Activated CD4-positive, alpha-beta memory T cell treated with anti-CD3 and anti-CD28 coated beads for 36 hours (primary cell): ENCODE results near the gene VPS33A. TPM values are rescaled to one million over a fixed set of nuclear protein-coding genes. Genes with fewer than 3 reads are reported as not detected.

ENCODE experiments used
- CTCF ChIA-PET: fragments of 350-600 bp; sonication (Branson Sonifier 250); formaldehyde crosslinking; loops from one replicate; lab custom pipeline; 2021; ENCODE audit warnings: antibody characterized with exemption, inconsistent platforms; lab: Charles Lee
- POLR2A ChIA-PET: fragments of 350-600 bp; sonication (Branson Sonifier 250); formaldehyde crosslinking; loops from one replicate; lab custom pipeline; 2021; ENCODE audit warnings: antibody characterized with exemption; lab: Charles Lee
- DNase-seq: peaks from one replicate; pipeline ENCODE4 v3.0.0-alpha.2; 2020
- H3K27ac Mint-ChIP-seq: one replicate; pipeline ENCODE4 v1.8.0; 2021; ENCODE audit warnings: mixed read lengths
- H3K27me3 Mint-ChIP-seq: one replicate; pipeline ENCODE4 v1.8.0; 2021; ENCODE audit warnings: mixed read lengths
- H3K36me3 Mint-ChIP-seq: one replicate; pipeline ENCODE4 v1.8.0; 2021; ENCODE audit warnings: mixed read lengths
- H3K4me1 Mint-ChIP-seq: one replicate; pipeline ENCODE4 v1.8.0; 2021; ENCODE audit warnings: low read depth, mixed read lengths
- H3K4me3 Mint-ChIP-seq: one replicate; pipeline ENCODE4 v1.8.0; 2021; ENCODE audit warnings: mild to moderate bottlenecking, mixed read lengths
- H3K9me3 Mint-ChIP-seq: one replicate; pipeline ENCODE4 v1.8.0; 2021; ENCODE audit warnings: mixed read lengths
- intact Hi-C: fragments of 100-400 bp; cut with micrococcal nuclease; formaldehyde crosslinking; loops from one replicate; pipeline ENCODE4 v1.15.1; 2023
- total RNA-seq, 2 experiments: library from RNA; stranded (reverse); gene quantifications; one replicate each; pipeline ENCODE4 v1.2.3, GENCODE V29; 2021

Gene VPS33A
- total RNA-seq = 10 to 100 TPM; 24.2 to 24.6 TPM

- peak within 1 kb of the TSS; percentile 99 for H3K27ac Mint-ChIP-seq
- H3K4me1 Mint-ChIP-seq = peaks cover 19% of the 10 kb centered on the region
- H3K9me3 Mint-ChIP-seq = peaks cover 2% of the 10 kb centered on the region
- peaks cover 3% of the 10 kb centered on the region for H3K27me3 Mint-ChIP-seq
- DNase-seq = peak; percentile 97
- intact Hi-C loops = loop anchor here (1.0 to 10.0 kb wide), 4 partner anchors 21 to 260 kb away; partner anchors contain the start of genes B3GNT4, DIABLO, KNTC1 and RSRC2
- peak within 1 kb of the TSS; percentile 99 for H3K4me3 Mint-ChIP-seq
- POLR2A ChIA-PET = interaction anchor here (0.6 to 1.7 kb wide), 13 partner anchors 22 to 1734 kb away, joined by 3 to 7 read pairs (median 4); partner anchors contain the start of gene ZCCHC8
- H3K36me3 Mint-ChIP-seq = peaks cover 19% of the 10 kb centered on the region
- CTCF ChIA-PET = interaction anchor here (0.7 to 2.5 kb wide), 9 partner anchors 22 to 320 kb away, joined by 3 to 10 read pairs (median 4); partner anchors contain the start of gene DIABLO
These were observed at the start of gene VPS33A for GRCh38 chr12:122266230-122266901. Gene VPS33A (minus strand): TSS chr12:122266494. CDS start chr12:122266408, 86 bp downstream.

DNA sequence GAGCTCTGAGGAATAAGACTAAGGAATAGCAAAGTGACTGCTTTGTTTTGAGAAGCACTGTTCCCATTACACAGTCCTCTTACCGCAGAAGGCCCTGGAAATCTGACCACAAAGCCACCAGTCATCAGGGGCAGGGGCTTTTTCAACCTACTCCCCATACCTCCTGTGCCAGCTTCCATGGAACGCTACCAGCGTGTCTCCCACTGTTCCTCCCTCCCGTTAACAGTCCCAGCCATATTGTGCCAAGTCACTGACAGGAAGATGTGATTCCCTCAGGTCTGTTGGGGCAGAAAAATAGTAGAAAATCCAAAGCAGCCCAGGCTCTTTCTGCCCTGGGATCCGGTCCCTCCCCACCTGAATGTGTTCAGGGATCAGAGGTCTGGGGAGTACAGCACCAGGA lies 46.6 kb upstream of the VPS33A start:
- Mint-ChIP-seq H3K9me3 (no peaks in the 10 kb centered on the region), H3K4me1 (no peaks in the 10 kb centered on the region), H3K27me3 (no peaks in the 10 kb centered on the region), H3K27ac (no peak overlapping the region), H3K4me3 (no peak overlapping the region), H3K36me3 (peaks cover 37% of the 10 kb centered on the region)
- intact Hi-C loops = no loop called here
- no peak for DNase-seq
- ChIA-PET POLR2A (interaction anchor here (0.8 kb wide), 1 partner anchor 11 kb away, joined by 3 read pairs; no protein-coding TSS in a partner anchor), CTCF (no interaction called here)

DNA sequence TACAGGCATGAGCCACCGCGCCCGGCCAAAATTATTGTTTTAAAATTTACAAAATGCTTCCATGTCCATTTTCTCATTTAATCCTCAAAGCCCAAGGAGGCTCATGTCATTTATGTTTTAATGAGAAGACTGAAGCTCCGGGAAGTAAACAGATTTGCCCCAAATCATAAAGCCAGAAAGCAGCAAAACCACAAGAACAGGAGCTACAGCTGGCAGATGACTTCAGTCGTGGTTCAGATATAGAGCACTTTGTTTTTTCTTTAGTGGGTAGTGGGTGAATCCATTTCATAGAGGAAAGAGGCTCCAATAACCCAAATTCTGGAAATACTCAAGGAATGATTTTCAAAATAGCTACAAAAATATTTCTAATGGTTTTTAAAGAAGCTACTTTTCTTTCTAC lies 45.4 kb upstream of the VPS33A start:
- intact Hi-C loops = no loop called here
- CTCF ChIA-PET = no interaction called here
- H3K4me1 Mint-ChIP-seq = no peaks in the 10 kb centered on the region

GRCh38 chr12:122310626-122311333 lies 44.5 kb upstream of the VPS33A start:
- CTCF ChIA-PET = no interaction called here
- intact Hi-C loops = no loop called here
- Mint-ChIP-seq H3K27me3 (no peaks in the 10 kb centered on the region), H3K36me3 (peaks cover 33% of the 10 kb centered on the region), H3K27ac (no peak overlapping the region), H3K4me1 (no peaks in the 10 kb centered on the region), H3K4me3 (no peak overlapping the region), H3K9me3 (no peaks in the 10 kb centered on the region)
- POLR2A ChIA-PET = no interaction called here
- no peak for DNase-seq

More for the DNA sequence above, 45.4 kb upstream of the VPS33A start:
- Mint-ChIP-seq H3K4me3 (no peak overlapping the region), H3K27ac (no peak overlapping the region), H3K9me3 (no peaks in the 10 kb centered on the region), H3K36me3 (peaks cover 32% of the 10 kb centered on the region), H3K27me3 (no peaks in the 10 kb centered on the region)
- DNase-seq = no peak
- POLR2A ChIA-PET = no interaction called here

GRCh38 chr12:122309564-122310121 lies 43.3 kb upstream of the VPS33A start:
- Mint-ChIP-seq H3K27ac (no peak overlapping the region), H3K4me3 (no peak overlapping the region), H3K4me1 (no peaks in the 10 kb centered on the region), H3K9me3 (no peaks in the 10 kb centered on the region), H3K27me3 (no peaks in the 10 kb centered on the region), H3K36me3 (peaks cover 27% of the 10 kb centered on the region)
- intact Hi-C loops = no loop called here
- DNase-seq = no peak
- CTCF ChIA-PET = no interaction called here
- POLR2A ChIA-PET = interaction anchor here (0.7 kb wide), 1 partner anchor 12 kb away, joined by 3 read pairs; no protein-coding TSS in a partner anchor

DNA sequence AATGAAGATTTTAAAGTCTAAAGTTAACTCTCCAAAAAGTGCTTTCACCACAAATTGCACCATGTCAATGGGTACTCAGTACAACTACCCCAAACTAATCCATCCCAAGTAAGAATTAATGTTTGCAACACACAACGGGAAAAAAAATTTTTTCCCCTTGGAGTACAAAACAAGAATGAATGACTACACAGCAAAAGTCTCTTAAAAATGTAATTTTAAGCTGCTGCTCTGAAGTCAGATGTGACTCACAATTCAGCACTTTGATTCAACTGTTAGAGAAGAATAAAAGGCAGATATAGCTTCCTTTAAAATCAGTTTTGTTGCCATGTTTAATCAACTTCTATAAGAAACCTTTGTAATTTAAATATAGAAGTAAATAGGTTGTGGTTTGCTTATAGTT lies 42.5 kb upstream of the VPS33A start:
- H3K9me3 Mint-ChIP-seq = no peaks in the 10 kb centered on the region
- DNase-seq = no peak
- H3K36me3 Mint-ChIP-seq = peaks cover 24% of the 10 kb centered on the region
- H3K27me3 Mint-ChIP-seq = no peaks in the 10 kb centered on the region
- intact Hi-C loops = no loop called here
- no peak overlapping the region for H3K27ac Mint-ChIP-seq
- H3K4me3 Mint-ChIP-seq = no peak overlapping the region
- no peaks in the 10 kb centered on the region for H3K4me1 Mint-ChIP-seq
- ChIA-PET POLR2A (no interaction called here), CTCF (no interaction called here)

- ChIA-PET CTCF (interaction anchor here (0.7 to 1.6 kb wide), 4 partner anchors 17 to 50 kb away, joined by 3 to 6 read pairs (median 4); no protein-coding TSS in a partner anchor), POLR2A (no interaction called here)
- H3K36me3 Mint-ChIP-seq = peaks cover 21% of the 10 kb centered on the region
- H3K27me3 Mint-ChIP-seq = no peaks in the 10 kb centered on the region
- no peak overlapping the region for H3K27ac Mint-ChIP-seq
- H3K4me3 Mint-ChIP-seq = no peak overlapping the region
- H3K4me1 Mint-ChIP-seq = no peaks in the 10 kb centered on the region
- no peaks in the 10 kb centered on the region for H3K9me3 Mint-ChIP-seq
- DNase-seq = no peak
- intact Hi-C loops = no loop called here
These were observed 40.1 kb upstream of the VPS33A start for GRCh38 chr12:122306407-122306806.

- no peaks in the 10 kb centered on the region for H3K9me3 Mint-ChIP-seq
- no peaks in the 10 kb centered on the region for H3K4me1 Mint-ChIP-seq
- no peak for DNase-seq
- H3K4me3 Mint-ChIP-seq = no peak overlapping the region
- ChIA-PET CTCF (interaction anchor here (1.6 kb wide), 1 partner anchor 52 kb away, joined by 6 read pairs; no protein-coding TSS in a partner anchor), POLR2A (no interaction called here)
- intact Hi-C loops = no loop called here
- H3K36me3 Mint-ChIP-seq = peaks cover 20% of the 10 kb centered on the region
- no peaks in the 10 kb centered on the region for H3K27me3 Mint-ChIP-seq
- no peak overlapping the region for H3K27ac Mint-ChIP-seq
These were observed 38.6 kb upstream of the VPS33A start for GRCh38 chr12:122304924-122305323.

GRCh38 chr12:122303068-122303467 lies 36.8 kb upstream of the VPS33A start:
- H3K4me3 Mint-ChIP-seq = no peak overlapping the region
- CTCF ChIA-PET = no interaction called here
- POLR2A ChIA-PET = interaction anchor here (0.5 kb wide), 1 partner anchor 162 kb away, joined by 5 read pairs; no protein-coding TSS in a partner anchor
- intact Hi-C loops = no loop called here
- no peaks in the 10 kb centered on the region for H3K27me3 Mint-ChIP-seq
- H3K27ac Mint-ChIP-seq = no peak overlapping the region
- peaks cover 20% of the 10 kb centered on the region for H3K36me3 Mint-ChIP-seq
- no peak for DNase-seq
- H3K9me3 Mint-ChIP-seq = no peaks in the 10 kb centered on the region
- no peaks in the 10 kb centered on the region for H3K4me1 Mint-ChIP-seq

- Mint-ChIP-seq H3K36me3 (peaks cover 23% of the 10 kb centered on the region), H3K4me3 (no peak overlapping the region), H3K27me3 (no peaks in the 10 kb centered on the region), H3K4me1 (peaks cover under 1% of the 10 kb centered on the region), H3K9me3 (no peaks in the 10 kb centered on the region), H3K27ac (no peak overlapping the region)
- POLR2A ChIA-PET = no interaction called here
- CTCF ChIA-PET = no interaction called here
- DNase-seq = no peak
- intact Hi-C loops = no loop called here
These were observed 31.9 kb upstream of the VPS33A start for GRCh38 chr12:122298071-122298748.

DNA sequence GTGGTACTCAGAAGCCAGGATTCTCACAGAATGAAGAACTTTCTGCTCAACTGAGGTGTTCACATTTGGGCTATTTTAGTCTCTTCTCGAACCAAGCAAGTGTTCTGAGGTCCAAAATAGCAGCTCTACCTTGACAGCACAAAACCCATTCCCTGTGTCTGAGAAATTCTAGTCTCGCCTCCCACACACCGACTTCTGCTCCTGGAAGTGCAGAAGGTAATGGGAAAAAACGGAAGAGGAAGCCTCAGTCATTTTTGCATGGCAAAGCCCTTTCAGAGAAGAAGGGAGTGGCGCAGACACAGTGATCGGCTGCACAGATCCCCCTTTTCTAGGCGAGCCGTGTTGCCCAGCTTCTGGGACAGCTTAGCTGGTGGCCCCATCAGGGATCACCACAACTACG lies 31.2 kb upstream of the VPS33A start:
- no peak for DNase-seq
- intact Hi-C loops = no loop called here
- Mint-ChIP-seq H3K4me3 (no peak overlapping the region), H3K27ac (no peak overlapping the region), H3K27me3 (no peaks in the 10 kb centered on the region), H3K36me3 (peaks cover 26% of the 10 kb centered on the region), H3K9me3 (no peaks in the 10 kb centered on the region), H3K4me1 (peaks cover 4% of the 10 kb centered on the region)
- CTCF ChIA-PET = no interaction called here
- POLR2A ChIA-PET = no interaction called here
